ENCODE measurements around the gene ERFL.

ERFL gene

DNA sequence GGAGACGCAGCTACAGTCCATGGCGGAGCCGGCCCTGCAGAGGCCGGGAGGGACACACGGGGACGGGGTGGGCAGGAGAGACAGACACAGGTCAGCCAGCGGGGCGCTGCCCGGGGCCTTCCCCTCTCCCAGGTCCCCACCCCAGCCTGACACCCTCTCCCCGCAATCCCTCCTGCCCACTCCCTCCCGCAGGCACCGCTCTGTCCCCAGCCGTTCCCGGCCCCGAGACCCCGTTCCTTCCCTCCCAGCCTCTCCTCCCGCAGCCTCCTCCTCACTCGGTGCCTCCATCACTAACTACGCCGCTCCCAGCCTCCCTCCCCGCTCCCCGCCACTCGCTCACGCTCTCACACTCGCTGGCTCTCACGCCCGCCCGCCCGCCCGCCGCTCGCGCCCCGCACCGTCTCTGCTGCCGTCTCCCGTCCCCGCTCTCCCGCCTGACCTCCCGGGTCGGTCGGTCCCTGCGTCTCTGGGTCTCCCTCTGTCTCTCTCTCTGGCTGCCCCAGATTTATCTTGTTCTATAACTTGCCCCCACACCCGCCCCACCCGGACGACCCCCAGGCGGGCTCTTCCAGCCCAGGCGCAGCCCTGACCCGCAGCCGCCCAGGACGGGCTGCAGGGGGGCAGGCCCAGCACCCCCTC is 15.2 kb downstream of the ERFL start:
- no peak for DNase-seq

DNA sequence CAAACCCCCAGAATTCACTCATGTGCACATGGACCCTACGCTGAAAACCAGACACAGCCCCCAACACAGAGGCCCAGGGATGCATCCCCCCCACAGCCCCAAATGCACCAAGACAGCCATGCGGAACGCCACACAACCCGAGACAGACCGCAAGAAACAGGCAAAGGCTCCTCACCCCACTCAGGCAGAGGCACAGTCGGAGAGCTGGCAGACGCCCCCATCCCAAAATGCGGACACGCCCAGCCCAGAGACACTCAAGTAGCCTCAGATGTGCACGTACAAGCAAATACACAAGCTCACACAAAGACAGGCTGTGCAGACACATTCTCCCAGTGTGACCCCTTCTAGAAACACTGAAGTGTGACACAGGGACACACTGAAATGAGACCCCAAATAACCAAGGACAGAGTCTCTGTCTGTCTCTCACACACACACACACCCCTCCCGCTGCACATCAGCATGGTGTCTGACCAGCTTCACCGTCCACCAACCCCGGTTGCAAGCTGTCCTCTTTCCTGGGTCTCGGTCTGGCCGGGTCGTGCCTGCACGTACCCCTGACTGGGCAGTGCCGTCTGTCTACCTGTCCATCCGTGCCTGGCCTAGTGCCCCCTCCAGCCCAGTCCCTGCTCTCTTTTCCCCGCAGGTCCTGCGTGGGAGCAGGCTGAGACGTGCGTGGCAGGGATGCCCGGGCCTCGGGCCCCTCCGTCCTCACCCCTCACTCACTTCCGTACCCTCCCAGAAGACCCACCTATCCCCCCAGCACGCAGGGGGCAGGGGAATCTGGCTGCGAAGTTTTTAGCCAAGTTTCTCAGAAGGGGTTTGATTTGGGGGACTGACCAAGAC is 16.1 kb downstream of the ERFL start:
- DNase-seq, result no peak

GRCh38 chr19:41910992-41911888 is 17.0 kb downstream of the ERFL start:
- DNase-seq, result no peak

DNA sequence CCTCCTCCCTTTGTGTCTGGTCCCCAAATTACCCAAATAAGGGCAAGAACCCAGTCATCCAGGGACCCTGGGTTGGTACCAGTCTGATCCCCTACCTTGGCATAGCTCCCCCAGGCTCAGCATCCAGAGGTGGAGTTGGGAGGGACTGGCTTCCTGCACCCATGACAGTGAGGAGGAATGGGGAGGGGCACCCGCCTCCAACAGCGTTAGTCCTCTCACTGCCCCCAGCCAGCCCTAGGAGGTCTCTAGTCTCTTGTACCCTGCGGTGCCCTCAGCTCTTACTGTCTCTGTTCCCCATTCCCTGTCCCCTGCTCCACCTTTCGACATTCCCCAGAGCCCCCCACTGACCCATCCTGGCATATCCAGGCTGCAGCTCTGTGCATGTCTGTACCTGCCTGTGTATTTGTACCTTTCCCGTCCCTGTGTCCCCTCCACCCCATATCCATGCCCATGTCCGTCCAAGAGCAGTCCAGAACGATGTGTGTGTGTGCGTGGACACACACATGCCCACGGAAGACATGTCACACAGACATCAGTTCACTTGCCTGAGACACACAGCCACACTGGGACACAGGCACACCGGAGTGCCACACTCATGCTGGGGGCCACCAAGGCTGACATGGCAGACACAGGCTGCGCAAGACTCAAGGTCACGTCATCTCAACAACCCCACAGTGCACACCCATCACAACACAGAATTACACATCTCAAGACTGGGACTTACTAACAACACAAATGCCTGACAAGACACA is 17.8 kb downstream of the ERFL start:
- no peak for DNase-seq

DNA sequence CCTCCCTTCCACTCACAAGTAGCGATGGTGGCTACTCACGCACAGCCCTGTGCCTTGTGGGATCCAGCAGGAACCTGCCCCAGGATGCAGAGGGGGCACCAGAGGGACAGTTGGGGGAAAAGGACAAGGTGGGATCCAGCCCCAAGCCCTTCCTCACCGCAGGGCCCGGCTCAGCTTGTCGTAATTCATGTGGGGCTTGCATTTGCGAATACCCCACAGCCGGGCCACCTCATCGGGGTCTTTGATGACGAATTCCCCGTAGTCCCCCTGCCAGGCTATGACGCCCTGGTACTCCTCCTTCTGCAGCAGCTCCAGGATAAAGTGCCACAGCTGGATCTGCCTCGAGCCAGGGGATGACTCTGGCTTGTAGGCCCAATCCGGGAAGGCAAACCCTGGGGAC is 18.5 kb downstream of the ERFL start:
- DNase-seq, result no peak

DNA sequence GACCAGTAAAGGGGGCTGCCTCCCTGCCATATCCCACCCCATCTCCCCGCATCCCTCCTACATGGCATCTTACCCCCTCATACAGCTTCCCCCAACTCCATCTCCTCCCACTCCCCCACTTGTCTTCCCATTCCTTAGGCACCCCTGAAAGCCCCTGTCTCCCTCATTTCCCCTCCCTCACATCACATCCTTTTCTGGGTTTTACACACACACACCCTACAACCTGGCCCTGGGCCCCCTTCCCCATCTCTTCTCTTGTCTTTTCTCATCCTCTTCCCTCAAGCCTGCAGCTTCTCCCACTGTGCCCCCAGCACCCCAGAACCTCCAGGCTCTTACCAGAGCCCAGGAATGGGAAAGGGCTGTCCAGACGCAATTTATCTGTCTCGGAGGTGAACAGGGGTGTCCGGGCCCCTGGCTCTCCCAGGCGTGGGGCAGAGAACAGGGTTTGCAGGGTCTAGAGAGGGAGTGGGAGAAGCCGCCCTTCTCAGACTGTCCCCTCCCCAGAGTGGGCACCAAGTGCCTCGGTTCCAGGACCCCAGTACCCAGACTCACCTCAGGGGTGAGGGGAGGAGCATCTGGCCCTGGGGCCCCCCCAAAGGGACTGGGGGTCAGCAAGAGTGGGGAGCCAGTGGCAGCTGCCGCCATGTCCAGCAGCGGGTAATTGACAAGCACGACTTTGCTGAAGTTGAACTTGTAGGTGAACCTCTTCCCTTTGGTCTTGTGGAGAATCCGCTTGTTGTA is 19.4 kb downstream of the ERFL start:
- no peak for DNase-seq

GRCh38 chr19:41907994-41908615 is 20.1 kb downstream of the ERFL start:
- no peak for DNase-seq

DNA sequence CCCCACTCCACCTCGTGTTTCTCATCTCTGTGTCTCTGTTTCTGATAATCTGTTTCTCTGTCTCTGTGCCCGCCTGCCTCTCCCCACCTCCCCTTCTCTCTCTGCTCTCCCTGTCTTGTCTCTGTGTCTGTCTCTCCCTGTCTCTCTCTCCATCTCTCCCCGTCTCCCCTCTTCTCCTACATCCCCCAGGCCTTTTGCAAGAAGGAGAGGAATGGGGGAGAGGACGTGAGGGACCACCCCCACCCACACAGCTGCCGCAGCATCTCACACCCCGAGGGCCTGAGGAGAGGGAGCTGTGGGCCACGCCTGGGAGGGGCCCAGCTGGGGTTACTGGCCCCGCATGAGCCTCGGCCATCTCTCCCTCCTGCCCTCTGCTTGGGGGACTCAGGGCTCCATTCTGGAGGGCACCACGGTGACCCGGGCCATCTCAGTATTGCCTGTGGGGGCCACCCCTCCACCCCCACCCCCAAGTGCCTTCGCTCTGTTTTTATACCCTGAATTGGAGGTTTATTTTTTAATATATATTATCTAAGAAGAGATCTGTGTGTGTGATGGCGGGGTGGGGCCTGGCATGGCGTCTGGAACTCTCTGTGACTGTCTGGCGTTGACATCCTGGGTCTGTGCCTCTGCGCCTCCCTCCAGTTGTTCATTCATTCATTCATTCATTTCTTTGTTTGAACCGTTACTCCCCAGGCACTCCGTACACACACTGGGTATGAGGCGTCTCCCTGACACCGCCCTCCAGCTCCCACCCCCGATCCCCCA is 21.2 kb downstream of the ERFL start:
- no peak for DNase-seq

GRCh38 chr19:41906271-41906670 is 22.0 kb downstream of the ERFL start:
- no peak for DNase-seq

GRCh38 chr19:41905273-41906002 is 22.8 kb downstream of the ERFL start:
- no peak for DNase-seq

DNA sequence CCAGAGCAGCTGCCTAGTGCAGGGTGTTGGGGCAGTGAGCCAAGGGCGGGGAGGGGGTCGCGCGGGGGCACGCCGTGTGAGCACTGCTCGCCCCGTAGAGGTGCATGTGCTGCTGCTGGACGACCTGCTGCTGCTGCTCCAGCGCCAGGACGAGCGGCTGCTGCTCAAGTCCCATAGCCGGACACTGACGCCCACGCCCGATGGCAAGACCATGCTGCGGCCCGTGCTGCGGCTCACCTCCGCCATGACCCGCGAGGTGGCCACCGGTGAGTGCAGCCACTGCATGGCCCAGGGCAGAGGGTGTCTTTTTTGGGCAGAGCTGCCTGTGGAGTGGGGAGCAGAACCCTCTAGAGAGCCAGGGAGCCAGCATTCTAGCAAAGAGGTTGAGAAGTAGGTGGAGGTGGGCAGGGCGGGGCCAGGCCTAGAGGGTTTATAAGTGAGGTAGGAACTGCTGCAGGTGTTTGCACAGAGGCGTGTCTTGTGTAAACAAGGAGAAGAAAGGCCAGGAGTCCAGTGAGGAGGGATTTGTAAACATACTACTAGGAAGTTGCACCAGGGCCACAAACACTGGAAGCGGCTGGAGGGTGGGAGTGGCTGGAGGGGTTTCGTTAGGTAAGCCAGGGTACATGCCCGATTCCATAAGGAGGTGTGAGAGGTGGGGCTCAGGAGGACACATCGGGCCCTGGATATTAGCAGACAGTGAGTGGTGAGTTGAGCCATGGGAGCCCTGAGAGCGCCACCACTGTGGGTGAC is 24.0 kb downstream of the ERFL start:
- DNase-seq, result no peak

DNA sequence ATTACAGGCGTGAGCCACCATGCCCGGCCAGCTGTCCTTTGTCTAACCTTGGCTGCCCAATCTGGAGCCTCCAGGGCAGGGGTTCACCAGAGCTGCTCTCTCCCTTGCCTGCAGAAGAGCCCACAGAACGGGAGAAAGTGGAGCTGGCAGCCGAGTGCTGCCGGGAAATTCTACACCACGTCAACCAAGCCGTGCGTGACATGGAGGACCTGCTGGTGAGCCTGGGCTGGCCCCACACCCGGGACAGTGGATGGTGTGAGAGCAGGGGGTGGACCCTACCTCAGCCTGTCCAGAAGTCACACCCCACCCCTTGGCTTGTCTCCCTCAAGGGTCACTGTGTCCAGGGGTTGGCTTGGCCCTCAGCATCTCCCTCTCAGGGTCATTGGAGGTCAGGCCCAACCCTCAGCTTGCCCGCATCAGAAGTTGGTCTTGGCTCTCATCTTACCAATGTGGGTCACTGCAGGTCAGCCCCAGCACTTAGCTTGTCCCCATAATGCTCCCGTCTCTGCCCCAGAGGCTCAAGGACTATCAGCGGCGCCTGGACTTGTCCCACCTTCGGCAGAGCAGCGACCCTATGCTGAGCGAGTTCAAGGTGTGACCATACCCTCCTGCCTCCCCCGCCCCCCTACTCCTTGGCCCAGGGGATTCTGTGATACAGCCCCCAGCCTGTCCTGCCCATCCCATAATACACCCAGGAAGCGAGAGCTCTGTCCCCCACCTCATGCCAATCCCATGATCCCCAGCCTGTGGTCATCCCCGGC is 24.9 kb downstream of the ERFL start:
- DNase-seq, result no peak

- DNase-seq, result no peak
Observed at GRCh38 chr19:41902594-41902993, 25.7 kb downstream of the ERFL start.

DNA sequence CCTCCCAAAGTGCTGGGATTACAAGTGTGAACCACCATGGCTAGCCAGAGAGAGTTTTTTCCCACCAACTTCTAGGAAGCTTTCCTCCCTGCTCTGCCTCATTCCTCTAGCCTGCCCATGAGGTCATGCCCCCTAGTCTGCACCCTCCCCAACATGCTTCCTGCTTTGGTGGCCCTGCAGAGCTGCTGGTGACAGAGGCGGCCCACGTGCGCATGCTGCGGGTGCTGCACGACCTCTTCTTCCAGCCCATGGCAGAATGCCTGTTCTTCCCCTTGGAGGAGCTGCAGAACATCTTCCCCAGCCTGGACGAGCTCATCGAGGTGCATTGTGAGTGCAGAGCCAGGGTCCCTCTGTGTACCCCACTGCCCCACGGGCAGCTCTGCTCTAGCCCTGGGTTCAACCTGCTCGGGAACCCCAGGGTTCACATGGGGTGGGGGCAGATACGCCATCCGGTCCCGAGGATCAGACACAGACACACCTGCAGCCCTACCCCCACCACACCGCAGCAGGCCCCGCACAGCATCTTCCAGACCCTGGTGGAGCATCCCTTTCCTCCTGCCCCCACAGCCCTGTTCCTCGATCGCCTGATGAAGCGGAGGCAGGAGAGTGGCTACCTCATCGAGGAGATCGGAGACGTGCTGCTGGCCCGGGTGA is 26.4 kb downstream of the ERFL start:
- DNase-seq, result no peak

DNA sequence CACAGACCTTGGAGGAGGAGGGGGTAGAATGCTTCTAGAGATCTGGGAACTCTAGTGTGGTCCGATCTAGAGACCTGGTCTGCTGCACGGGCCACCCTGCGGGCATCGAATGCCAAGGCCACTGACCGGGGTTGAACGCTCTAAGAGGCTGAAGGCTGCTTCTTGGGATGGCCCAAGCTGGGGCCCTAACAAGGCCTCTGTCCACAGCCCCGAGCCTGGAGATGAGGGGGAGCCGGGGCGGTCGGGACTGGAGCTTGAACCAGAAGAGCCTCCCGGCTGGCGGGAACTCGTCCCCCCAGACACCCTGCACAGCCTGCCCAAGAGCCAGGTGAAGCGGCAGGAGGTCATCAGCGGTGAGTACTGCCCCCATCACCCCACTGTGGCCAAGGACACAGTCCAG is 30.0 kb downstream of the ERFL start:
- DNase-seq, result no peak

GRCh38 chr19:41897820-41898219 is 30.4 kb downstream of the ERFL start:
- no peak for DNase-seq

GRCh38 chr19:41897181-41897580 is 31.1 kb downstream of the ERFL start:
- DNase-seq, result no peak

- DNase-seq, result no peak
Observed at GRCh38 chr19:41896581-41896942, 31.7 kb downstream of the ERFL start.
